ENCODE results near the gene WFIKKN2.

WFIKKN2 gene

DNA sequence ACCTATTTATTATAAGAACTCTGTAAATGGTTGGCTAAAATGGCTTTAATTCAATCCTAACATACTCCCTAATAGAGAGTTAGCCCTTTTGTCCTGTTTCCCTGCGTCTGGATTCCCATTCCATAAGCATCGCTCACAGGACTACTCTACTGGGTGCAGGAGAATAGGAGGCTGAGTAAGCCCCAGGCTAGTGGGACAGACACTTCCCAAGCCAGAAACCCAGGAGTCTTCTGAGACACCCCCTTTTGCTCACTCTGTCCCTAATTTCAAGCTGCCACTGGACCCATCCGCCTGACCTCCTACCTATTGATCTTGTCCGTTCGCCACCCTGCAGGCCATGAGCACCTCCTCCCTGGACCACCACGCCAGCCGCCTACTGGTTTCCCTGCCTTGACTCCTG is 47.5 kb downstream of the WFIKKN2 start:
- TF ChIP-seq, protein P1, sequence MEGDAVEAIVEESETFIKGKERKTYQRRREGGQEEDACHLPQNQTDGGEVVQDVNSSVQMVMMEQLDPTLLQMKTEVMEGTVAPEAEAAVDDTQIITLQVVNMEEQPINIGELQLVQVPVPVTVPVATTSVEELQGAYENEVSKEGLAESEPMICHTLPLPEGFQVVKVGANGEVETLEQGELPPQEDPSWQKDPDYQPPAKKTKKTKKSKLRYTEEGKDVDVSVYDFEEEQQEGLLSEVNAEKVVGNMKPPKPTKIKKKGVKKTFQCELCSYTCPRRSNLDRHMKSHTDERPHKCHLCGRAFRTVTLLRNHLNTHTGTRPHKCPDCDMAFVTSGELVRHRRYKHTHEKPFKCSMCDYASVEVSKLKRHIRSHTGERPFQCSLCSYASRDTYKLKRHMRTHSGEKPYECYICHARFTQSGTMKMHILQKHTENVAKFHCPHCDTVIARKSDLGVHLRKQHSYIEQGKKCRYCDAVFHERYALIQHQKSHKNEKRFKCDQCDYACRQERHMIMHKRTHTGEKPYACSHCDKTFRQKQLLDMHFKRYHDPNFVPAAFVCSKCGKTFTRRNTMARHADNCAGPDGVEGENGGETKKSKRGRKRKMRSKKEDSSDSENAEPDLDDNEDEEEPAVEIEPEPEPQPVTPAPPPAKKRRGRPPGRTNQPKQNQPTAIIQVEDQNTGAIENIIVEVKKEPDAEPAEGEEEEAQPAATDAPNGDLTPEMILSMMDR (IDR thresholded peaks at IDR 0.05; ENCODE audit: insufficient read depth, low read length, missing control alignments): no peak
- no peak overlapping the region for H3K4me3 ChIP-seq (ENCODE audit: low read depth, low read length)
- no peak for DNase-seq (ENCODE audit: low read depth, low spot score)
- POLR2A ChIA-PET: interaction anchor here (1.3 kb wide), 1 partner anchor 17 kb away, joined by 8 read pairs; the partner anchor contains the start of gene TOB1
- CTCF ChIA-PET: interaction anchor here (1.0 kb wide), 1 partner anchor 31 kb away, joined by 3 read pairs; no protein-coding TSS in a partner anchor

DNA sequence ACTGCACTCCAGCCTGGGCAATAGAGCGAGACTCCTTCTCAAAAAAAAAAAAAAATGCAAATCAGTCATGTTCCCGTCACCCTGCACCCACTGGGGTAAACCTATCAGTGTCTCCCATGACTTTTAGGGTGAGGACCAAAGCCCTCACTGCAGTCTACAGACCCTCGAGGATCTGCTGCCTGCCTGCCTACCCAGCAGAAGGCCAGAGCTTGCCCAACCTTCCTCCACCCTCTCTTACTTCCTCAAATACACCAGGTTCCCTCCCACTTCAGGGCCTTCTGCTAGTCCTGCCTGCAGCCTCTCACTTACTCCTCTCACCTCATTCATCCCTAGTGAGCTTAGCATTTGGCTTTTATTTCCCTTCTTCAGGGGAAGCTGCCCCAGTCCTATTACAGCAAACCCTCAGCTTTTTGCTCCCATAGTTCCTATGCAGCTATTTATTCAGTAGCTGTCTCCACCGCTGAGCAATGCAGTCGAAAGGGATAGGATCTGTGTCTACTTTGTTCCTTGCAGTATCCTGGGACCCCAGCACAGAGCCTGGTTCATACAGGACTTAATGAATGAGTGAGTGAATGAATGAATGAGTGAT is 48.6 kb downstream of the WFIKKN2 start:
- CTCF ChIA-PET: no interaction called here
- DNase-seq (ENCODE audit: low read depth, low spot score): no peak
- TF ChIP-seq, protein P1 (IDR thresholded peaks at IDR 0.05; ENCODE audit: insufficient read depth, low read length, missing control alignments): no peak
- POLR2A ChIA-PET: interaction anchor here (1.3 to 1.6 kb wide), 2 partner anchors 18 kb away, joined by 8 to 10 read pairs; partner anchors contain the start of gene TOB1
- H3K4me3 ChIP-seq (ENCODE audit: low read depth, low read length): no peak overlapping the region

- no peak for DNase-seq (ENCODE audit: low read depth, low spot score)
- ChIA-PET POLR2A (interaction anchor here (1.6 kb wide), 1 partner anchor 19 kb away, joined by 10 read pairs; the partner anchor contains the start of gene TOB1), CTCF (interaction anchor here (1.1 kb wide), 1 partner anchor 32 kb away, joined by 3 read pairs; no protein-coding TSS in a partner anchor)
- no peak overlapping the region for H3K4me3 ChIP-seq (ENCODE audit: low read depth, low read length)
- TF ChIP-seq, protein P1 (IDR thresholded peaks at IDR 0.05; ENCODE audit: insufficient read depth, low read length, missing control alignments): no peak
Measured at GRCh38 chr17:50884439-50885311, 49.3 kb downstream of the WFIKKN2 start.

GRCh38 chr17:50887705-50888245 is 52.4 kb downstream of the WFIKKN2 start:
- H3K4me3 ChIP-seq (ENCODE audit: low read depth, low read length): no peak overlapping the region
- POLR2A ChIA-PET: no interaction called here
- CTCF ChIA-PET: no interaction called here

DNA sequence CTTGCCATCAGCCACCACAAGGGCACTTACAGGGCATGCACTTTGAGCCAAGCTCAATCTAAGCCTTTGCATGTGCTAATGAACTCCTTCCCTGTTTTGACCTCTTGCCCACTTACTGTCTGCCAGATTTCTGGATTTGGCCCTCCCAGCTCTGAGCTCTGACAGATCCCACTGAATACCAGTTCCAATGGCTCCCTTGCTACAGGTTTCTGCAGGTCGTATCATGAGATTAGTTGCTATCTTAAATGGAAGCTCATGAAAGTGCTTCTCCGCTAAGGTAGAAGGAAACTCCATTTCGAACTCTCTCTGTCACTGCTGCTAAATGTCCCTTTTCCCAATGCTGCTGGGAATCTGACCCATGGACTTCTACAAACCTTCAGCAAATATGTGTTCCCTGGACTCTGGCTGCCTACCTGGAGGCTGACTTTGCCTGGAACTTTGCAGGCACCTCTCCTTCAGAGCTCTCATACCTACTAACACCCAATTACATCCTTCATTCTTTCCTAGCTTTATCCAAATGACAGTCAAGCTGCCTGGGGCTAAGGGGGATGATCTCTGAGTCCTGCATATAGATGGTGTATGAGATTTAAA is 54.2 kb downstream of the WFIKKN2 start:
- DNase-seq (ENCODE audit: low read depth, low spot score): no peak
- ChIA-PET CTCF (no interaction called here), POLR2A (no interaction called here)
- TF ChIP-seq, protein P1 (IDR thresholded peaks at IDR 0.05; ENCODE audit: insufficient read depth, low read length, missing control alignments): no peak
- no peak overlapping the region for H3K4me3 ChIP-seq (ENCODE audit: low read depth, low read length)

More at GRCh38 chr17:50887705-50888245, 52.4 kb downstream of the WFIKKN2 start:
- DNase-seq (ENCODE audit: low read depth, low spot score): no peak
- TF ChIP-seq, protein P1 (IDR thresholded peaks at IDR 0.05; ENCODE audit: insufficient read depth, low read length, missing control alignments): no peak

Measured in AG04449 (cell line).